ENCODE data around the gene PCBP3. TPM values are rescaled to one million over a fixed set of nuclear protein-coding genes. Genes with fewer than 3 reads are reported as not detected.
A peak's percentile ranks its signal among the peaks of the same experiment; 100 is the strongest.

Gene PCBP3
- total RNA-seq, 1 experiment from 2014 or later, result 1.4 TPM

DNA sequence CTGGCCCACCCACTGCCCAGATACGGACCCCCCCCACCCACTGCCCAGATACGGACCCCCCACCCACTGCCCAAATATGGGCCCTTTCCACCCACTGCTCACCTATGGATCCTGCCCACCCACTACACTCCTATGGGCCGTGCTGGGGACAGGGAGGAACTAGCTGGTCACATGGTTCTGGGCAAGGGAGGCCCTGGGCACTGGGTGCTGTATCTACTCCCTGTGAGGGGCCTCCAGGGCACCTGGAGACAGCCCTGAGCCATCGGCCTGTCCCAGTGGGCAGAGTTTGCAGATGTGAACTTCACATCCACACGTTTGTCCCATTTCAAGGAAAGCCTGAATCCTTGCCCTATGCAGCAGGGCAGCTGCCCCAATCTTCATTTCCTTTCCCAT lies 266.6 kb downstream of the PCBP3 start:
- Mint-ChIP-seq H3K9me3 (ENCODE audit: low read depth, unreplicated experiment) (no peaks in the 10 kb centered on the region), H3K27me3 (ENCODE audit: unreplicated experiment) (peaks cover 66% of the 10 kb centered on the region), H3K27ac (ENCODE audit: unreplicated experiment) (no peak overlapping the region), H3K4me3 (ENCODE audit: low read depth, unreplicated experiment) (no peak overlapping the region), H3K36me3 (ENCODE audit: insufficient read depth, unreplicated experiment) (no peaks in the 10 kb centered on the region), H3K4me1 (ENCODE audit: low read depth, unreplicated experiment) (no peaks in the 10 kb centered on the region)
- TF ChIP-seq, protein P1, sequence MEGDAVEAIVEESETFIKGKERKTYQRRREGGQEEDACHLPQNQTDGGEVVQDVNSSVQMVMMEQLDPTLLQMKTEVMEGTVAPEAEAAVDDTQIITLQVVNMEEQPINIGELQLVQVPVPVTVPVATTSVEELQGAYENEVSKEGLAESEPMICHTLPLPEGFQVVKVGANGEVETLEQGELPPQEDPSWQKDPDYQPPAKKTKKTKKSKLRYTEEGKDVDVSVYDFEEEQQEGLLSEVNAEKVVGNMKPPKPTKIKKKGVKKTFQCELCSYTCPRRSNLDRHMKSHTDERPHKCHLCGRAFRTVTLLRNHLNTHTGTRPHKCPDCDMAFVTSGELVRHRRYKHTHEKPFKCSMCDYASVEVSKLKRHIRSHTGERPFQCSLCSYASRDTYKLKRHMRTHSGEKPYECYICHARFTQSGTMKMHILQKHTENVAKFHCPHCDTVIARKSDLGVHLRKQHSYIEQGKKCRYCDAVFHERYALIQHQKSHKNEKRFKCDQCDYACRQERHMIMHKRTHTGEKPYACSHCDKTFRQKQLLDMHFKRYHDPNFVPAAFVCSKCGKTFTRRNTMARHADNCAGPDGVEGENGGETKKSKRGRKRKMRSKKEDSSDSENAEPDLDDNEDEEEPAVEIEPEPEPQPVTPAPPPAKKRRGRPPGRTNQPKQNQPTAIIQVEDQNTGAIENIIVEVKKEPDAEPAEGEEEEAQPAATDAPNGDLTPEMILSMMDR (IDR thresholded peaks at IDR 0.05; ENCODE audit: unreplicated experiment), result no peak
- BruUV-seq (replicated peaks), result no TSS peak
- CTCF ChIA-PET, result no interaction called here
- no peak for DNase-seq
- intact Hi-C loops (cut with micrococcal nuclease; ENCODE audit: unreplicated experiment), result no loop called here

DNA sequence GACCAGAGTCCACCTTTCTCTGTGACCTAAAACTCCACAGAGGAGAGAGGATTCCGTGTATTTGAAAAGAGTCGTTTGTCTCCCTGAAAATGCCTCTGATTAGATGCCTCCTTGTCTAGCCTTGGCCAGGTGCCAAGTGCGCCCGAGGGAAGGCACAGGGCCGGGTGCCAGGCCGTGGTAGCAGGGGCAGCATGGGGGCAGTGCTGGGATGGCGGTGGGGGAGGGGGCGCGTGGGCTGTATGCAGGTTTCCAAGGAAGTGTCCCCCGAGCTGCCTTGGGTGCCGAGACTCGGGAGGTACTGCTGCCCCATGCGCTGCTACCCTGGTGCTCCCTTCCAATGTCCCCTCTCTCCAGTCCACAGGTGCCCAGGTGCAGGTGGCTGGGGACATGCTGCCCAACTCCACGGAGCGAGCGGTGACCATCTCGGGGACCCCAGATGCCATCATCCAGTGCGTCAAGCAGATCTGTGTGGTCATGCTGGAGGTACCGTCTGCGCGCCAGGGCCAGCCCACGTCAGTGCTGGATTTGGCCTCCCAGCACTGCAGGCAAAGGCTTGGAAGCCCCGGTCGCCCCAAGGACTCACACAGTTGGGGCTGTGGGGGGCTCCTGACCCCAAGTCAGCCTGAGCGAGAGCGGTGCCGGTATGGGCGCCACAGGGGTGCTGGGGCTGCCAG lies 267.2 kb downstream of the PCBP3 start:
- BruUV-seq (replicated peaks), result no TSS peak
- Mint-ChIP-seq H3K36me3 (ENCODE audit: insufficient read depth, unreplicated experiment) (no peaks in the 10 kb centered on the region), H3K4me1 (ENCODE audit: low read depth, unreplicated experiment) (no peaks in the 10 kb centered on the region), H3K27ac (ENCODE audit: unreplicated experiment) (no peak overlapping the region), H3K4me3 (ENCODE audit: low read depth, unreplicated experiment) (no peak overlapping the region), H3K9me3 (ENCODE audit: low read depth, unreplicated experiment) (no peaks in the 10 kb centered on the region), H3K27me3 (ENCODE audit: unreplicated experiment) (peaks cover 64% of the 10 kb centered on the region)
- CTCF ChIA-PET, result no interaction called here
- intact Hi-C loops (cut with micrococcal nuclease; ENCODE audit: unreplicated experiment), result no loop called here
- peak; percentile 11 for DNase-seq
- TF ChIP-seq, protein P1 (IDR thresholded peaks at IDR 0.05; ENCODE audit: unreplicated experiment), result no peak

DNA sequence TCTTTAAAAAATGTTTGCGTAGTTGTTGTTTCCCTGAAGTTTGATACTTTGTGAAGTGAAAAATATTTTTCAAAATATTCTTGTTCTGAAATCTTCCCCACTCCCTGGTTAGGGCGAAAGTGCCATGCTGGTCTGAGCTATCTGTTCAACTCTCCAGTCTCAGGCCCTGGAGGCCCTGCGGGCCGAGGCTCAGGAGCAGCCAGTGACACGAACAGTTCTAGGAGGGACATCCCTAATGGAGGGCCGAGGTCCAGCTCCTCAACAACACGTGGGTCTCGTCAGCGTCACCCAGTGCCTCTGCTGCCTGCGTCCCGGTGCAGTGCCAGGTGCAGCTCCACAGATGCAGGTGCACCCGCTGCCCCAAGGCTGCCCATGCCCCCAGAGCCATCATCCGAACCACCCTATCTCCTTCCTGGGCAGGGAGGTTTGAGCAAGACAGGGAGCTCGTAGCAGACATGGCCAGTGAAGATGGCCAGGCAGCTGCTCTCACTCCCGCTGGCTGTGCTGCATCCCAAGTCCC lies 268.3 kb downstream of the PCBP3 start:
- Mint-ChIP-seq H3K9me3 (ENCODE audit: low read depth, unreplicated experiment) (no peaks in the 10 kb centered on the region), H3K4me1 (ENCODE audit: low read depth, unreplicated experiment) (no peaks in the 10 kb centered on the region), H3K36me3 (ENCODE audit: insufficient read depth, unreplicated experiment) (no peaks in the 10 kb centered on the region), H3K27ac (ENCODE audit: unreplicated experiment) (no peak overlapping the region), H3K4me3 (ENCODE audit: low read depth, unreplicated experiment) (no peak overlapping the region), H3K27me3 (ENCODE audit: unreplicated experiment) (peaks cover 52% of the 10 kb centered on the region)
- CTCF ChIA-PET, result no interaction called here
- TF ChIP-seq, protein P1 (IDR thresholded peaks at IDR 0.05; ENCODE audit: unreplicated experiment), result no peak
- intact Hi-C loops (cut with micrococcal nuclease; ENCODE audit: unreplicated experiment), result no loop called here
- no peak for DNase-seq
- no TSS peak for BruUV-seq (replicated peaks)

DNA sequence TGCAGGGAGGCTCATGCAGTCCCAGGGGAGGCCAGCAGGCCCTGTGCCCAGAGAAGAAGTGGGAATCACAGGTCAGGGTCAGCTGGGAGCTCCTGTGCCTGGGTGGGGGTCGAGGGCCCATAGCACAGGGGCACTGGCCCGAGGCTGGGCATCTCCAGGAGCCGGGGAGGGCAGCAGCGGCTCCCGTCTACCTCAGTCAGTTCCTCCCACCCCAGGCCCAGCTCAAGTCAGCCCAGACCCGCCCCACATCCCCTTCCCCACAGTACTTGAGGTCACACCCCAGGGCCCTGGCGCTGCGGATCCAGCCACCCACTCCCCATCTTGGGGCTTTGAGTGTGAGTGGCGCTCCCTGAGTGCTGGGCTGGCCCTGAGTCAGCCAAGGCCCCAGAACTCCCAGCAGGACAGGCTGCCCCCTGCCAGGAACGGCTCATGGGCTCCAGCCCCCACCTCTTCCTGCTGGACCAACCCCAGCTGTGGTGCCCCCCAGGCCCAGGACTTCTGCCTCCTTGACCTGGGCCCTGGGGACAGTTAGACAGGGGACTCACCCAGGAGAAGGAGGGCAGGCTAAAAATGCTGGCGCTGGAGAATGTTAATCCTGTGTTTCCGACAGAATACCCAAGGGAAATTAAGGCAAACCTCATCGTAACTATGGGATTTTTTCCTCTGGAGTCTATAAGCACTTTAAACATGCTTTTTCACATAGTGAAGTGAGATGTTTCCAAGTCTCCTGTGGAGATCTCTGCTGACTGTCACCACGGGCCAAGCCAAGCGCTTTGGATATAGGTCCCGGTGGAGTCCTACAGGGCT lies 269.3 kb downstream of the PCBP3 start:
- intact Hi-C loops (cut with micrococcal nuclease; ENCODE audit: unreplicated experiment), result no loop called here
- Mint-ChIP-seq H3K9me3 (ENCODE audit: low read depth, unreplicated experiment) (no peaks in the 10 kb centered on the region), H3K27me3 (ENCODE audit: unreplicated experiment) (peaks cover 42% of the 10 kb centered on the region), H3K27ac (ENCODE audit: unreplicated experiment) (no peak overlapping the region), H3K4me1 (ENCODE audit: low read depth, unreplicated experiment) (no peaks in the 10 kb centered on the region), H3K36me3 (ENCODE audit: insufficient read depth, unreplicated experiment) (no peaks in the 10 kb centered on the region), H3K4me3 (ENCODE audit: low read depth, unreplicated experiment) (no peak overlapping the region)
- DNase-seq, result no peak
- TF ChIP-seq, protein P1 (IDR thresholded peaks at IDR 0.05; ENCODE audit: unreplicated experiment), result no peak
- CTCF ChIA-PET, result no interaction called here
- no TSS peak for BruUV-seq (replicated peaks)
